NCI-H345 (cell line): Measurements from ENCODE around the gene LNX1.

Source experiments
- DNase-seq: peaks from one replicate; lab custom pipeline; 2025; lab: John Stamatoyannopoulos, UW

LNX1 gene

DNA sequence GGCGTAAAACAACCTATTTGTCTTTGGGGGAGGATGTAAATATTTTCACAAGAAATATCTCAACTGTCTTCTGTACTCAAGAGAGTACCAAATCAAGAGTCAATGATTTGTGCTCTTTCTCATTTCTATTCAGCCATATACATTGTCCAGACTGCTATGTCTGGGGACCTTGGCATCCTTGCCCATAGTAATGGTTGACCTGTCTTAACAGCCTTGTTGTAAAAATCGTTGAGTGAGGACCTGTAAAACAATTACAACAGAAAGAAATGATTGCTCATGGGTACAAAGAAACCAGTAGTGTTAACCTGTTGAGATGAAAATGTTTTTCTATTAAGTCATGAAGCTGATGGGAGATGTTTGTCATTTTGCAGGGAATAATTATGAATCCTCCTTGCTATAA, 56.6 kb downstream of the LNX1 start:
- DNase-seq = no peak

DNA sequence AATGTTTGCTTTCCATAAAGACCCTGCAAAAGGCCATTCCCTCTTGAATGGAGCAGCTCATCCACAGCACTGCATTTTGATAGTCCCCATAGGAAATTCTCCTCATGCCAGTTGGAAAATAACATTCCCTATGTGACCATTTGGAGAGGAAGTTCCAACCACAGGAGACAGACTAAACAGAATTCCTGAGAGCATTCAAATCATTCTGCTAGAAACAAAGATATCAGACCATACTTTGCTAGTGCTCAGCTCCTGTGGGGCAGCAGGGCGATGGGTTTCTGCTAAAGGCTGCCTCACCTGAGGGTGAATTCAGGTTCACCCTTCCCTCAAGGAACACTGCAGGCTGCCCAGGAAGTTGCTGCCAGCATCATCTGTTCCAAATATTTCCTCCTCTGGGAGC, 58.8 kb downstream of the LNX1 start:
- DNase-seq = no peak

DNA sequence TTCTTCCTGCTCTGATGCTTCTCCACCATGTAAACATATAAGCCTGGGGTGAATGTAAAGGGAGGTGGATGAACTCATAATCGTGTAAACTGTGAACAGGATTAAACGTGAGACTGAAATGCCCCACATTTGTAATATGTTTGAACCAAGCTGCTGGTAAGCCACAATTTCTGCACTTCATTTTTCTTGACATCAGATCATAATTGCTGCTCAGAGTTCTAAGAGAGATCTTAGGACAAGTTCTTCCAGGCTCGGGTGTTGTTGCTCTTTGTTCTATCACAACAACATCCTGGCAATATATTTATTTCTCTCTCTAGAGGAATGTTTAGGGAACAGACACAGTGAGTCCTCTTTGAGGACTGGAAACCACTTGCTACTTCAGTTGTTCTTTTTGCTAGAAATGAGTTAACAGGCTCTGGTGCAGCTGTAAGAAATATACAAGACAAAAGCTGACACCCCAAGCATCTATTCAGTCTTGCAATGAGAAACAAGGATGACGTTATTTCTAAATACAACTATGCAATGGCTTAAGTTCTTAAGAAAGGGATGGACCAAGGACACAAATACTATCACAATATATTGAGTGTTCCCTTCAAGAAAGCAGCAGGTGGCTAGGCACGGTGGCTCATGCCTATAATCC, 59.6 kb downstream of the LNX1 start:
- DNase-seq = no peak

DNA sequence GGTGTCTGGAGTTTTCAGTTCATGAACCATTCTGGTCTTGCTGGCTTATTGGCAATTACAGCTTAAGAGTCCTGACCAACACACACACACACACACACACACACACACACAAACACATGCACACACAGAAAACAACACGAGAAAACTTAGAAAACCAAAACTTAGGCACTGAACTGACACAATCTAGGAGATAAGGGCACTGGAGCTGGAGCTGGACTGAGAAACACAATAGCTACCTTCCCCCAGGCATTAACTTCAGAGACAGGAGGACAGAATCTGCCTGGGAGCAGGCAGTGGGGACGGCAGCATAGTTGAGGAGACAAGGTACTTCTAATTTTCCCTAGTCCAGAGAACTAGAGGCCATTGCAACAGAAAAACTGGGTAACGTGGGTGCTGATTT, 62.3 kb downstream of the LNX1 start:
- no peak for DNase-seq

DNA sequence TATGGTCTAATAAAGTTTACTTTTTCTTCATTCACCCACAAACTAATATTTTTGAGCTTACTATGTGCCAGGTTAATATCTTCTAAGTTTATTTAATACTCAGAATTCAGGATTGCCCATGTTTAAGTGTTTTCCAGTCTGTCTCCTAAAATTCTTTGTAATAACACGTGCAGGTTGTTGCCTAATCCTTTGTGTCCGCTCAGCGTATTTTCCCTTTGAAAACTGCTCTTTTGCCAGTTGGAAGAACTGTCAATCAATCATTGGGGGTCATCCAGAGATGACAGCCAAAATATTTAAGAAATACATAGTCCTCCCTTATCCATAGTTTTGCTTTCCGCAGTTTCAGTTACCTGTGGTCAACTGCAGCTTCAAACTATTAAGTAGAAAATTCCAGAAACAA, 63.4 kb downstream of the LNX1 start:
- no peak for DNase-seq

DNA sequence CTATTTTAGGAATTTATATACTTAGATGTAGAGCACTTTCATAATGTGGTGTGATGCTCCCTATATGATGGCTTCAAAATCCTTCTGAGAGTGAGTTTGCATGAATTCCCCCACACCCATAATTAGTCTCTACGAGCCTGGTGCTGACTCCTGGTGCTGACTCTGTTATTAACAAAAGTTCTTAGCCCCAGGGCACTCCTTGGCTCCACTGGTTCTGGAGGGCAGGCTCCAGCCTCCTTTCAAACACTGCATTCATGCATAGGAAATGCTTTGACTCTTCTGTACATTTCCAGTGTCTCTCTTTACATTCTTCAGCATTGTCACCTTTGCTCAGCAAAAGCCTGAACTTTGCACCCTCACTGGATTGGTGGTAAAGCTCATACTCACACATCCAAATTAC, 64.0 kb downstream of the LNX1 start:
- DNase-seq = no peak

DNA sequence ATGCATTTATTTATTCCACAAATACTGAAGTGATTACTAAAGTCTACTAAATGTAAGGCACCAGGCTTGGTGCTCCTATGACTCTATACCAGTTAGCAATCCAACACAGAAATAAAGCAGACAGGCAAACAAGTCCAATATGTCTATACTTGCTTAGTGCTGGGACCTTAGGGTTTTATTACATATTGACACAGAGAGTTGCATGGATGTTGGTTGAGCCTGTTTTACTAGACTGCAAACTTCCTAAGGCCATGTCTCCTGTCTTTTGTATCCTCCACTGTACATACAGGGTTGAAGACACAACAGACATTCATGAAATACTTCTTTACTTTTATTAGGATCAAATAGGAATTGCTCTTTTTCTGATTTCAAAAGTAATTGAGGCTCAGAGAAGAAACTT, 69.0 kb downstream of the LNX1 start:
- DNase-seq = no peak

DNA sequence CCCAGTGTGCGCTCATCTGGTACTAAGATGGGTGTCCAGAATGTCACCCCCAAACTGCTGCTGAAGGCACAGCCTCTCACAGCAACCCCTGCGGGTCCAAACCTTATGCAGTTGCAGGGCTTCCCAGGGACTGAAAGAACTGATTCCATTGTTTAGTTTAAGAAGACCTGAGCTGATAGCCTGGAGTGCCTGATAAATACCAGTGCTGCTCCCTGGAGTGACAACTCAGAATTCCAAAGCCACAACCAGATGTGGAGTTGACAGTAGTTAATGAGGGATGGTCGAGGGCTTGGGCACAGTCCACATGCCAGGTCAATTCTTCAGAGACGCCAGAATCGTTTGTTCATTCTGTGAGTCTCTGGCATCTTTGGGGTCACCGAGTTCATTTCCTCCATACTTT, 71.2 kb downstream of the LNX1 start:
- DNase-seq = no peak

DNA sequence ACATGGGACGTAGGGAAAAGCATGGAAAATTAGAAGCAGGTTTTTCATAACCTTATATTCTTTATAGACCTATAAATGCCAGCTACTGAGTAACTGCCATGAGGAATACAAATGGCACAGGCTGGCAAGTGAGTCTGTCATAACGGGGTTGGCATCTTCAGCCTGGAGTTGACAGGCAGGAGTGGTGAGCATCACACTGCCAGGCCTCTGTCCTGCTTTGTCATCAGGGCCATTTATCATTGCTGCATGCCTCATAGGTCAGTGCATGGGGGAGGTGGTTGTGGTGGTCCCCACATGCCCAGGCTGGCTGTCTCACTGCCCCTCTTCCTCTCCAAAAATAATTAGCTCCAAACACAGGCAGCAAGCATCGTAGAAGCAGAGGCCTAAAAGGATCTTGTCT, 72.5 kb downstream of the LNX1 start:
- DNase-seq = no peak

DNA sequence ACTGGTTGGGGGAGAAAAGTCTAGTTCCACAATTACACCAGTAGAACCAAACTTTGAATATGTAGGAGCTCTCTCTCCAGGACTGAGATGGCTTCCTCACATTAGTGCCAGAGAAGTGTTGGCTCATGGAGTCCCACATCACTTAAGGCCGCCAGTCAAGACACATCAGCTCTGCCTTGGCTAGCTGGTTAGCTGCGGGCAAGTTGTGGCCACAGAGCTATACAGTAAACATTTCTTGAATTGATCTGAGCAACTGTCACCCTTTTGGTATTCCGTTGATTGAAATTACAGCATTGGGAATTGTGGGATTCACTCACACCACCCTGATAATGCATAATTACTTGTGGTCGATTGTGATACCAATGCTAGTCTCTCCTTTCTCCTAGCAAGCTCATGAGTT, 76.2 kb downstream of the LNX1 start:
- no peak for DNase-seq

DNA sequence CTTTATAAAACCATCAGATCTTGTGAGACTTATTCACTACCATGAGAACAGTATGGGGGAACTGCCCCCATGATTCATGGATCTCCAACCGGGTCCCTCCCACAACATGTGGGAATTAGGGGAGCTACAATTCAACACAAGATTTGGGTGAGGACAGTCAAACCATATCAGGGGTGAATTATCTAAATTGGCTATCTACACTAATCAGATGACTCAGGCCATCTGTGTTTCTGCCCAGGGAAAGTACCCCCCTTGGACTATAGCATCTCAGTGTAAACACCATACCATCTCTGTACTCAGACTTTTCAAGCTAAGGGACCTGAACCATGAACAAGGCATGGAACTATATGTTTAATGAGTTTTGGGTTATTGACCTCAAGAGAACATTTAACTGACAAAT, 76.8 kb downstream of the LNX1 start:
- DNase-seq = no peak

DNA sequence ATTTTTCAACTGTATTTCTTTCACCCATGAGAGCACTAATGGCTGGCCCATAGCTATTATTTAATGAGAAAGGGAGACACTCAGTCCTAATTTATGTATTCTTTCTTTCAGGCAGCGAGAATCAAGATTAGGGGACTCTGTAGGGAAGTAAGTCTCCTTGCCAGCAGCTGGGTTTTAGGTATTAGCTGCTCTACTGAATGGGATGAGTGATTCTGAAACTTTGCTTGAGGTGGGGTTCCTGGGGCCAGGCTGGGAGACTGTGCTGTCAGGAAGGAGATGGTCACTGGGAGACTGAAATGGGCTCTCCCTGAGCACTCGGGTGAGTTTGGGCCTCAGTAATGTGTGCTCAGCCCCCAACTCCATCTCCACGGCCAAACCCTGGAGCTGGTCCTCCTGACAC, 78.7 kb downstream of the LNX1 start:
- no peak for DNase-seq

DNA sequence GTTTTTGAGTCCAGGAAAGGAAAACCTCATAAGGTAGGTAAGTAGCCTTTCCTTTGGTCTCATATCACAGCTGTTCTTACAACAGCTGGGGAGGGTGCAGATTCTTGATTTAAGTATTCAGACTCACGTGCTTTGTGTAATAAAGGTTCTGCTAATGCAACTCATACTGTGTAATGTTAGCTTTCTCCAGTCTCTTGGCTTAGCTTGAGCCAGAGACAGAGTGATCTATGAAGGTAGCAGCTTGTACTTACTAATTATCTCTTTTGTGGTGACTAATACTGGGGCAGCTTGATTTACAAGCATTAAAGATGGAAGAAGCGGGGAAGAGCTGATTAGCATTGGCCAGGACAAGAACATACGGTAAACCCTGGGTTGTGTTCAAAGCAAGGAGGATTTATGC, 80.3 kb downstream of the LNX1 start:
- DNase-seq = no peak

DNA sequence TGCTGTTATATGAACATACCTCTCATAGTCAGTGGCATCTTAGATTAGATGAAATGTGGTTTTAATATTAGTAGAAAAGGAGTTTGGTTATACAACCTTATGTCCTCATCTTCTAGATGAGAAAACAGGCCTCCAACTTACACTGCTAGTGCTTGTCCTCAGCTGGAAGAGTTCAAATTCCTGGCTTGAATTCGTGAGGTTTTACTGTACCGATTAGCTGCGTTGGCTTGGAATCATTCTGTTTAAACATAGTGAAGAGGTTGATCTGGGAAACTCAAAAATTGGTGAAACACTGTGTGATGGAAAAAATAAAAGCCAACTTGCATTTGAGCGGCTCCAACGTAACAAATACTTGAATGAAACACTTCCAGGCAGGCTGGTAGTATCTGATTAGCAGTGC, 81.0 kb downstream of the LNX1 start:
- DNase-seq = no peak

DNA sequence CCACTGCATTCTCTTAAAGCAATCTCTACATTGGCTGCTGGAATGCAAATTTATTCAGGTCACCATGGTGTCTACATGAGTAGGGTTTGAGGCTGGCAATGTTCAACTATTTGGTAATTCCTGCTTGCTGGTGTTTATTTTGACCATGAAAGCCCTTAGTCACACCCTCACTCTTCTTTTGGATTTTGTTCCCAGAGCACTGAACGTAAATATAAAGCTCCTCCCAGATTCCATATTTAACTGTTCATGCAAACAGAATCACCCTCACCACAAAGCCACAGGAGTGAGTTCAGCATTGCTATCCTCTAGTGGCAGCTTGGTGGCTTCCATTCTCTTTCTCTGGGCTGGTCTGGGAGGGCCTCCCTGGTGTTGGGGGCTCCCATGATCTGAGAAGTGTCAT, 82.8 kb downstream of the LNX1 start:
- no peak for DNase-seq

DNA sequence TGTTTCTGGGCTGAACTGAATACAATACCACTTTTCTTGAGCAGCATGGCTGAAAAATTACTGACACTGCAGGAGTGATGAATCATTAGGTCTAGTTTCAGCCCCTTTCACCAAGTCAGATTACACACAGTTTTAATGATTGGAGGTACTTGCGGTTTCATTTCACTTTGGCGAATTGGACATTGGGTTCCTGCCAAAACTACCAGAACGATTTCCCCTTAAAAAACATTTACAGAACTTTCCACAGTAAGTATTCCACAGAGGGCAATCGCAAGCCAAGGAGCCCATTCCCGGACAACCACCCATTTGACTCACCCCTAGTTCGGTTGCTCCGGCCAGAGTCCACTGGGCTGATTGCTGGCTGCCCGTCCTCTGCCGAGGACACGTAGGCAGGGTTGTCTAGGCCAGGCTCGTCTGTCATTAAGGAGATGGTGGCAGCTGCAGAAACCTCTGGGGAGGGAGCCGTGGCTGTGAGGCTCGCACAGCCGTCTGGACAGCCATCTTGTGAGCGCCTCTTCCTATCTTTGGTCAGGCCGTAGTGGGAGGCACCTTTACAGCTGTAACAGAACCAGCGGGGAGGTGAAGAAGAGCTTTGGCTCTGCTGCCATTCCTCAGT, 83.5 kb downstream of the LNX1 start:
- no peak for DNase-seq

DNA sequence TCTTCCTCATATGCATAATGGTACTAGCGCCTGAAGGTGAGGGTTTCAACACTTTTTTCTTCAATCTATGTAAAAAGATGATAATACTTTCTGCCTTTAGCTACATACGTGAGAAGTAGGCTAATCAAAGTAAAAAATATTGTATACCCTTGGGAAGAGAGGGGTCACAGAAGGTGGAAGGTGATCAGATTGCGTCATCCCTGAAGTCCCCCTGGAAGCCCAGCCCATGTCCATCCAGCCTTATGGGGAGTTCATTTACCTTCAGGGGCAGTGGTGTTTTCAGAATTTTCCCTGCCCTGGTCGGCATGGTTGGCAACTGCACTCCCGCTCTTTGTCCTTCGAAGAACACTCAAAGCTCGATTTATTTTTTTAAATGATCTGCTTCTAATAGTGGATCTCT, 84.2 kb downstream of the LNX1 start:
- DNase-seq = no peak

DNA sequence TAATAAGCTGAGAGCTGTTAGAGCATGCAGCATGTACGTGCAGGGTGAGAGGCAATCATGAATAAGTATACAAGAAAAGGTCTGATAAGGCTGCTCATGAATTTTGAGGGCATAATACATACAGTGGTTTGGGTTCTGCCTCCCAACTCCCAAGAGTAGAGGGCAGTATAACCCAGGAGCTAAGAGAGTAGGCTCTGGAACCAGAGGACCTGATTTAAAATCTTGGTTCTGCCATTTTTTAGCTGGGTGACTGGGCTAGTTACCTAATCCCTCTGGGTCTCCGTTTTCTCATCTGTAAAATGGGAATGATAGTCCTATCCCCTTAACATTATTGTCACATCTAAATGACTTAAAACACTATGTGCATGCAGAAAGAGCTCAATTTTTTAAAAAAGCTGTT, 85.3 kb downstream of the LNX1 start:
- DNase-seq = no peak

DNA sequence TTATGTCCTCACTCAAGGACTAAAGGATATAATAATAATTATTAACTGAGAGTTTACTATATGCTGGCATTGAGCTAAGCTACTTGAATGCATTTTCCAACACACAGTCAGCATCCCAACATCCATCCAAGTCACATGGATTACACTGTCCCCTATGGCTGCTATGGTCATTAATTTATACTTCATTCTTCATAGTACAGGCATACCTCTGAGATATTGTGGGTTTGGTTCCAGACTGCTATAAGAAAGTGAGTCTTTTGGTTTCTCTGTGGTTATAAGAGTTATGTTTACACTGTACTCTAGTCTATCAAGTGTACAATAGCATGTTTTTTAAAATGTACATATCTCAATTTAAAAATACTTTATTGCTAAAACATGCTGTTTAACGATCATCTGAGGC, 89.2 kb downstream of the LNX1 start:
- no peak for DNase-seq

DNA sequence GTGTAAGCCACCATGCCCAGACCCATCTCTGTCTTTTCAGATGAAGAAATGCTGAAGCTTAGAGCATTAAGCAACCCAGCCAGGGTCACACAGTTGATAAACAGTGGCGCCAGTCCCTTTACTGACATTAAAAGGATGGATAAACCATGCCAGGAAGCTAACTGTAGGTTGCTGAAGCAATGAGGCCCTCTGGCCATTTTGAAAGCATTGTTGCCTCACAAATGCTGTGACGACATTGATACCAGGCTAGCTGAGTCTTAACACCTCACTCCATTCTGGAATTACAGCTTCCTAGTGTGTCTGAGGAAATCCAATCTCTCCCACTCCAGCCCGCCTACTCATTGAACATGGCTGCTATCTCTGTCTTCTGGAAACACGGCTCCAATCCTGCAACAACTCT, 89.7 kb downstream of the LNX1 start:
- DNase-seq = no peak

DNA sequence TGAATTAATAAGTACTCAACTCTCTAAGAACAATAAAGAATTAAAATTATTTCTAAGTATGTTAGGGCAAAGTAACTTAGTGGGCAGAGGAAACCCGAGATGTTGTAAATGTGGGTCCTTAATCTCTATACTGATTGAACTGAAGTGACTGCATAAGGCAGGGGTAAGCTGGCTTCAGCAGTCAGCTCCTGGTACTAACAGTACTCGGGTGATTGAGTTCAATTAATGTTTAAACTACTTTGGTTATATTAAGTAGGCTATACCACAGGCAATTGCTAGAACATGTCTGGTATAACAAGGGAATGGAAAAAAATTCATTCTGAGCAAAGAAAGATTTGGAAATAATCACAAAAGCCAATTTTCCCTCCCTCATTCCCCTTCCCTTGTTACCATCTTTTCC, 90.7 kb downstream of the LNX1 start:
- DNase-seq = no peak

DNA sequence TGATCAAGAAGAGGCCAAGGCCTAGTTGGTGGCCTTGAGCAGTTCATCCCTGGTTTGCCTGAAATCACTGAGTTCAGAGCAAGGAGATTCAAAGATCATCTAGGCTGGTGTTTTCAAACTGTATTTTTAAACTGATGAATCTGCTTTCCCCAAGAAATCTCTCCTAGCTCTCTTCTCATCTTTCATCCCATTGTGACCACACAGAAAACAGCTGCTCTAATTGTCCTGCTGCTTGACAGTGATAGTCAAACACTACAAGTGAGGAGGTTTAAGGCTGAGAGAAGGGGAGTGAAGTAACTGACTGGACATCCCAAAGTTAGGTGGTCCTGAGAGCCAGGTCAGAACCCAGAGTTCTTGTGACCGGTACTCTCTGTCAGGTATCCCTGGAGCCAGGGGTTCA, 91.5 kb downstream of the LNX1 start:
- no peak for DNase-seq

DNA sequence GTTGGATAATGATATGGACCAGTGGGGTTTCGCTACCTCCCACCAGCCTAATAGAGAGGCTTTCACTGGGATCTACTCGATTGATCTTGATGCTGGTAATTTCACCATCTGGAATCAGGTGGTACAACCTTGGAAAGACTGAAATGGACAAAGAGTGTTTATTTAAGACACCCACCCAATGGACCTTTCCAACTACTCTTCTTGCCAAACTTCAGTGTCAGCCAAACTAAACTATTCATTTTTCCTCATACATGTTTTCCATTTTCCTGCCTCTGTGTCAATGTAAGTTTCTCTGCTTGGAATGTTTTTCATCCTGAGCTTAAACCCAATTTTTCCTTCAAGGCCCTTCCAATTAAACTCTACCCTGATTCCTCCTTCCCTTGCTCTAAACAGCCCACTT, 92.6 kb downstream of the LNX1 start:
- DNase-seq = no peak

DNA sequence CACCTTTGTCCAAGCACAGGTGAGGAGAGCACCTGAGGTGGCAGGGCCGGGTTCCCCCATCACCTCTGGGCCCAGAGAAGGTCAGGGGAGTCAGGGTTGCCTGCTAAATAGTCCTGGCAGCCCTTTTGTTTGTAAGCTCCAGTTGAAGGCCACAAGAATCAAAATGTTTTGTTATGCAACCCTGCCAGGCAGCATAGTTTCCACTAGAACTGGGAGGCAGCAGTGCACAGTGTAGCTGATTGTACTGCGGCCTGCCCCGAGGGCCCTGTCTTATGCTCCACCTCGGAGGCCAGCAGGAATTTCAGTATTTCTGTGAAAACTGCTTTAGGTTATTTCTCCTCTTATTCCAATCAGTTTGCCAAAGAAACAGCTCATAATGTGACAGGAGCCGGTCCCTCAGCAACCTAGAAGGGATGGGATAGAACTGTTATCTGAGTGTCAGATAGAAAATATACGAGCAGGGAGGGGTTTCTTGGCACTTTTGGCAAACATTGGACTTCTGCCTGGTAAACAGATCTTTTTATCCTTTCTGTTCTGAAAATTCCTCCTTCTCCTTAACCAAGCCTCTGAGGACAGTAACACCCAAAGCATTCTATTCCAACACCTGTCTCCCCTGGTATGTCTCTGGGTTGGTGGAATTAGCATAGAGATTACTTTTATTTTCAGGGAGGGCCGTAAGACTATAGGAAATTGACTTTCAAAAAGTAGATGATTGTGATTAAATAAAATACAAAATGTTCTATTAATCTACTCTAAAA, 93.6 kb downstream of the LNX1 start:
- DNase-seq = no peak
